Measurements from ENCODE around the gene RSPH6A.

DNA sequence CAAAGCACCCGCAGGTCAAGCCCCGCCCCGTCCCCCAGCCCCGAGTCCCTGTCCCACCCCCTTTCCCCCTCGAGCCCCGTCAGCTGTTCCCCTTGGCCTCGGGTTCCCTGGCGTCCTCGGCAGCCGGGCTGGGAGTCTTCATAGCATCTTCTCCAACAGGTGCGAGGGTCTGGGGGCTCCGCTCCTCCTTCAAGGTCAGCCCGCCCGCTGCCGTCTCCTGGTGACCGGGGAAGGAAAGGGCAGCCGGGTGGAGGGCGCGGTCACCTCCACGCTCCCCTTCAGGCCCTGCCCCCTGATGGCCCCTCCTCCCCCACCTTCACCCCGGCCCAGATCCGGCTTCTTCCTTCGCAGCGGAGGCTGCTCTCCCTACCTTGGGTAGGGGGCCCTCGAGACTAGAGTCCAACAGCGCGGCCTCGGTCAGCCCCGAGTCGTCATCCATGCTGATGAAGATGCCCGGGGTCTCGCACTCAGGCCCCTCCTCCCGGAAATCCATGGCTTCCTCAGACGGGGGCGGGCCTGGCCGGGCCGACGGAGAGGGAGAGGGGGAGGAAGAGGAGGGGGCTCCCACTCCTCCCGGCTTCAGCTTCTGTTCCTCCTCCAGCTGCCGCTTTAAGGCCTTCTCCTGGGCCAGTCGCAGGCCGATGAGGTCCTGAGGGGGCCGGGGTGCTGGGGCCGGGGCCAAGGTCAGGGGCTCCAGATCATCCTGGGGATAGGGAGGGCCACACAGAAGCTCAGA, 541 bp upstream of the RSPH6A start:
- TF ChIP-seq, protein P1, sequence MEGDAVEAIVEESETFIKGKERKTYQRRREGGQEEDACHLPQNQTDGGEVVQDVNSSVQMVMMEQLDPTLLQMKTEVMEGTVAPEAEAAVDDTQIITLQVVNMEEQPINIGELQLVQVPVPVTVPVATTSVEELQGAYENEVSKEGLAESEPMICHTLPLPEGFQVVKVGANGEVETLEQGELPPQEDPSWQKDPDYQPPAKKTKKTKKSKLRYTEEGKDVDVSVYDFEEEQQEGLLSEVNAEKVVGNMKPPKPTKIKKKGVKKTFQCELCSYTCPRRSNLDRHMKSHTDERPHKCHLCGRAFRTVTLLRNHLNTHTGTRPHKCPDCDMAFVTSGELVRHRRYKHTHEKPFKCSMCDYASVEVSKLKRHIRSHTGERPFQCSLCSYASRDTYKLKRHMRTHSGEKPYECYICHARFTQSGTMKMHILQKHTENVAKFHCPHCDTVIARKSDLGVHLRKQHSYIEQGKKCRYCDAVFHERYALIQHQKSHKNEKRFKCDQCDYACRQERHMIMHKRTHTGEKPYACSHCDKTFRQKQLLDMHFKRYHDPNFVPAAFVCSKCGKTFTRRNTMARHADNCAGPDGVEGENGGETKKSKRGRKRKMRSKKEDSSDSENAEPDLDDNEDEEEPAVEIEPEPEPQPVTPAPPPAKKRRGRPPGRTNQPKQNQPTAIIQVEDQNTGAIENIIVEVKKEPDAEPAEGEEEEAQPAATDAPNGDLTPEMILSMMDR (IDR thresholded peaks at IDR 0.05; ENCODE audit: insufficient read depth, low read length, poor library complexity, severe bottlenecking): no peak
- TF ChIP-seq EZH2phosphoT487 (conservative IDR thresholded peaks at IDR 0.05; ENCODE audit: low read length): no peak
